Endodermal cell (in vitro differentiated cells): ENCODE results near the gene MX1. TPM values are rescaled to one million over a fixed set of nuclear protein-coding genes. Genes with fewer than 3 reads are reported as not detected.

Experiments used
- DNase-seq: peaks from one replicate; pipeline ENCODE4 v3.0.0-alpha.2; 2017
- H3K27ac ChIP-seq: 2 replicates; pipeline ENCODE4 v1.5.1; 2013; ENCODE audit warnings: mild to moderate bottlenecking, low read depth, low read length, moderate library complexity
- H3K27me3 ChIP-seq: 2 replicates; pipeline ENCODE4 v1.6.1; 2013; ENCODE audit warnings: mild to moderate bottlenecking, low read length, moderate library complexity; ENCODE audit not compliant: insufficient read depth, control insufficient read depth, poor library complexity, severe bottlenecking
- H3K36me3 ChIP-seq: 2 replicates; pipeline ENCODE4 v1.7.0; 2013; ENCODE audit warnings: mild to moderate bottlenecking, low read length, moderate library complexity; ENCODE audit not compliant: control insufficient read depth, insufficient read depth
- H3K4me1 ChIP-seq: one replicate; pipeline ENCODE4 v1.7.0; 2013; ENCODE audit warnings: low read length; ENCODE audit not compliant: control insufficient read depth, insufficient read depth
- H3K4me3 ChIP-seq: 2 replicates; pipeline ENCODE4 v1.5.1; 2013; ENCODE audit warnings: mild to moderate bottlenecking, low read length, moderate library complexity
- H3K9ac ChIP-seq: 2 replicates; pipeline ENCODE4 v1.6.1; 2013; ENCODE audit warnings: mild to moderate bottlenecking, low read length, moderate library complexity; ENCODE audit not compliant: poor library complexity, severe bottlenecking; ENCODE audit errors: extremely low read depth
- H3K9me3 ChIP-seq: 2 replicates; pipeline ENCODE4 v1.6.1; 2013; ENCODE audit warnings: mild to moderate bottlenecking, low read length, moderate library complexity; ENCODE audit not compliant: control insufficient read depth
- H3K27ac Mint-ChIP-seq: 2 replicates; pipeline ENCODE4 v1.8.0; 2020; ENCODE audit warnings: mixed read lengths
- H3K27me3 Mint-ChIP-seq: 2 replicates; pipeline ENCODE4 v1.8.0; 2021; ENCODE audit warnings: mild to moderate bottlenecking, mixed read lengths; ENCODE audit not compliant: insufficient read depth
- H3K36me3 Mint-ChIP-seq: 2 replicates; pipeline ENCODE4 v1.8.0; 2020; ENCODE audit warnings: low read depth, mixed read lengths
- H3K4me1 Mint-ChIP-seq: 2 replicates; pipeline ENCODE4 v1.8.0; 2020; ENCODE audit warnings: mixed read lengths
- H3K4me3 Mint-ChIP-seq: 2 replicates; pipeline ENCODE4 v1.8.0; 2020; ENCODE audit warnings: mild to moderate bottlenecking, moderate library complexity, mixed read lengths
- H3K9me3 Mint-ChIP-seq: 2 replicates; pipeline ENCODE4 v1.8.0; 2020; ENCODE audit warnings: mild to moderate bottlenecking, mixed read lengths
- CTCF ChIP-seq: fragments of 200-600 bp; sonication (generic); conservative IDR thresholded peaks from 2 replicates; pipeline ENCODE4 v1.5.0; 2021; ENCODE audit warnings: antibody characterized with exemption, mild to moderate bottlenecking
- WGBS, 2 experiments: methylation state at CpG; one replicate each; pipeline versions ENCODE4 v1.1.5 to v1.1.7; 2013; ENCODE audit warnings: missing lambda C conversion rate in 2 of 2, mixed read lengths in 1 of 2; ENCODE audit not compliant: insufficient coverage in 1 of 2, insufficient read length in 1 of 2; 5-methylcytosine and 5-hydroxymethylcytosine counted together
- total RNA-seq, 2 donors: library from RNA; stranded (reverse); fragmentation: NEBNext Ultra II Directional in 1 of 2; extraction: Animal tissue kit (Norgen Biotek cat#: 25700) in 1 of 2; gene quantifications; 2 replicates in 1 of 2; 3 replicates in 1 of 2; pipeline ENCODE4 v1.2.1, GENCODE V29; 2021

MX1 gene
- total RNA-seq, 2 donors from 2014 or later: 0.42 to 0.84 TPM

DNA sequence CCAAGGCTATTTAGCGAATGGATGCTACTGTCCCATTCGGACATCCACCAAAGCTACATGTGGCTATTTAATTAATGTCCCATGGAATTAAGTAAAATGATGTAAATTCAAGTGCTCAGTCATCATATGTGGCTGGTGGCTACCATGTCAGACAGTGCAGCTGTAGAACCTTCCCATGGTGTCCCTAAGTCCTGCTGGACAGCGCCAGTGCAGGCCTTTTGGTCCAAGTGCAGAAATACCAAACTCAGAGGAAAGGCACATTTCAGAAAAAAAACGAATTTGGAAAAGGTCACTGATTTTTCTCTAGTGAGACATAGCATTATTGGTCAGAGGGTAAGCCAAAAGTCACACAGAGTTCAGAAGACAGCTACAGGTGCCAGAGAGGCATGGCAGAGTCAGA, 64.3 kb downstream of the MX1 start:
- TF ChIP-seq CTCF: no peak
- WGBS, 2 experiments: 78 to 83% methylated on average over 3 to 4 of the region's 4 CpGs
- no peaks in the 10 kb centered on the region for H3K9me3 Mint-ChIP-seq

DNA sequence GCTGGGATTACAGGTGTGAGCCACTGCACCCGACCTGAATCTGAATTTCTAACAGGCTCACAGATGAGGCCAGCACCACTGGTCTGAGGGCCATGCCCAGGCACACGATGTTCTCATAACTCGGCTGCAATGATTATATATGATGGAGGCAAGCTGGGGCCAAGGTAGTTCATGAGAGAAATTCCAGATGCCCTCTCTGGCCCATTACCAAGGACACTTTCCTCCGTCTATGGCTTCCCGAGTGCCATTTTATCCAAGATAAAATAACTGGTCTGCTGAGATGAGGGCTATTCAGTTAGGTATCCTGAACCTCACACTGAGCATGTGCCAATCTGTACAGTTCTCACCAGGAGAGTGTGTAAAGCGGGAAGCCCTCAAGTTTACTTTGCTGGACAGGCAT, 65.4 kb downstream of the MX1 start:
- H3K4me3 ChIP-seq: no peak overlapping the region
- Mint-ChIP-seq H3K27me3 (no peaks in the 10 kb centered on the region), H3K9me3 (no peaks in the 10 kb centered on the region), H3K36me3 (peaks cover 20% of the 10 kb centered on the region), H3K4me3 (no peak overlapping the region), H3K27ac (no peak overlapping the region), H3K4me1 (no peaks in the 10 kb centered on the region)
- no peak overlapping the region for H3K27ac ChIP-seq
- H3K36me3 ChIP-seq: no peaks in the 10 kb centered on the region
- H3K9ac ChIP-seq: no peak overlapping the region
- TF ChIP-seq CTCF: no peak
- no peaks in the 10 kb centered on the region for H3K27me3 ChIP-seq
- H3K9me3 ChIP-seq: no peaks in the 10 kb centered on the region
- no peaks in the 10 kb centered on the region for H3K4me1 ChIP-seq
- 92 to 96% methylated on average over 6 of the region's 6 CpGs for WGBS, 2 experiments
- DNase-seq: no peak

More for the DNA sequence above, 64.3 kb downstream of the MX1 start:
- no peaks in the 10 kb centered on the region for H3K4me1 Mint-ChIP-seq
- H3K36me3 Mint-ChIP-seq: peaks cover 21% of the 10 kb centered on the region
- no peak overlapping the region for H3K4me3 ChIP-seq
- H3K9ac ChIP-seq: no peak overlapping the region
- H3K4me1 ChIP-seq: no peaks in the 10 kb centered on the region
- no peak for DNase-seq
- H3K9me3 ChIP-seq: no peaks in the 10 kb centered on the region
- H3K27me3 Mint-ChIP-seq: no peaks in the 10 kb centered on the region
- H3K27ac ChIP-seq: no peak overlapping the region
- H3K27ac Mint-ChIP-seq: no peak overlapping the region
- H3K27me3 ChIP-seq: no peaks in the 10 kb centered on the region
- H3K4me3 Mint-ChIP-seq: no peak overlapping the region
- no peaks in the 10 kb centered on the region for H3K36me3 ChIP-seq

DNA sequence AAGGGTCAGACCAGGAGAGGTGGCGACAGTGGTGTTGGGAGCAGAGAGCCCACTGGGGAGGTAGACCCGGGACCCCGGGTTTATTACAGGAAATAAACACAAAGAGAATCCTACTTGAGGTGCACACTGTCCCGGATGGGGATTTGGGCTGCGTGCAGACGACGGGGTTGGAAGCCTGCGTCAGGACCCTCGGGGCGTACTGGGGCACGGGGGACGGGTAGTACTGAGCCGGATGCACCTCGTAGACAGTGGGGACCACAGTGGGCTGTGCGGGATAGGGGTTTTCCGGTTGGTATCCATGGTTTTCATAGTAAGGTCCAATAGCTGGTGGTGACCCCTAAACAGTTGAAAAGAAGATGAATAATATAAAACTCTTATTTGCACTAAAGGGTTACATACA, 68.2 kb downstream of the MX1 start:
- H3K9ac ChIP-seq: no peak overlapping the region
- no peaks in the 10 kb centered on the region for H3K9me3 ChIP-seq
- Mint-ChIP-seq H3K36me3 (peaks cover 4% of the 10 kb centered on the region), H3K4me1 (peaks cover 8% of the 10 kb centered on the region), H3K4me3 (no peak overlapping the region), H3K27ac (no peak overlapping the region), H3K27me3 (no peaks in the 10 kb centered on the region), H3K9me3 (no peaks in the 10 kb centered on the region)
- no peaks in the 10 kb centered on the region for H3K36me3 ChIP-seq
- H3K27ac ChIP-seq: no peak overlapping the region
- peaks cover 3% of the 10 kb centered on the region for H3K4me1 ChIP-seq
- DNase-seq: no peak
- H3K27me3 ChIP-seq: no peaks in the 10 kb centered on the region
- 95 to 97% methylated on average over 8 to 16 of the region's 16 CpGs for WGBS, 2 experiments
- TF ChIP-seq CTCF: no peak
- no peak overlapping the region for H3K4me3 ChIP-seq
